UCSD-AML1 (cell line): ENCODE measurements around the gene CBLB.

Experiments used
- DNase-seq: peaks from one replicate; lab custom pipeline; 2025; ENCODE audit not compliant: unreplicated experiment; lab: John Stamatoyannopoulos, UW

Gene CBLB

DNA sequence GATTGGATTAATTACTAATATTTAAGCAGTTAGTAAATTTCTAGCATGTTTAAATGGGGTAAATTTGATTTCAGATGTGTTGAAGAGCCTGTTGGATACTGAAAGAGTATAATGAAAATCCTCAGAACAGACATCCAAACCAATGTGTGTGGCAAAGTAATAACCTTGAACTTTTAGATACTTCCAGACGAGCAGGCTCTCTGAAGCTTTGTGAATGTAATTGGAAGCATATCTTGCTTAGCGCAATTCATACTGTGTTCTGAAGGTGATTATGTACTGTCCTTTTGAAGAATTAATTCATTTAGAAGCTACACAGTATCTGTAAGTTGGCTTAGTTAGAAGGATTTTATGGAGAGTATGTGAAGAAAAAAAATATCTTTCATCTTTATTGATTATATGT lies 161.8 kb downstream of the CBLB start:
- no peak for DNase-seq

DNA sequence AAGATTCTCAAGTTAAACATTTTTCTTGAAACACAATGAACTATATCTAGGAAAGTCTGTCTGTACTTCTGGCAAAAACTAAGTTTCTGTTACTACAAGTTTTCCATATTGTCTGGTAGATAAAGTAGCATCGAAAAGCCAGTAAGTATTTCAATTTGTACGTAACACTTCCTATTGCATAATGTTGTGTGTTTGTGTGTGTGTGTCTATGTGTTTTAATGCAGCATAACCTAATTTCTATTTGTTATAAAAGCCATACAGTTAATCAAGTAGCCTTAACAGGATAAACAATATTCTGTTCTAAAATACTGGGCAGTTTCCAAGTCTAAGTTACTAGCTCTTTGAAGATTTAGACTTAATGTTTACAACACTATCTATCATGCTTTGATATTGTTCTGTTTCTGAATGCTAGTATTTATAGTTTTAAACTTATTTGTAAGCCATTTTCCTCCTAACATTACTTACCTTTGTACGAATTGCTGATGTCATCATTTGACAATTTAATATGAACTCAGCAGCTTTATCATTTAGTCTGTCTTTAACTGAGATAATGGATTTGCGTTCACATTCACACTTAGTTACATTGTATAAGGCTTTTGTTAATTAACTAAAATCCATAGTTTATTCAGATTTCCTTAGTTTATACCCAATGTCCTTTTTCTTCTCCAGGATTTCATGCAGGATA lies 163.9 kb downstream of the CBLB start:
- no peak for DNase-seq

DNA sequence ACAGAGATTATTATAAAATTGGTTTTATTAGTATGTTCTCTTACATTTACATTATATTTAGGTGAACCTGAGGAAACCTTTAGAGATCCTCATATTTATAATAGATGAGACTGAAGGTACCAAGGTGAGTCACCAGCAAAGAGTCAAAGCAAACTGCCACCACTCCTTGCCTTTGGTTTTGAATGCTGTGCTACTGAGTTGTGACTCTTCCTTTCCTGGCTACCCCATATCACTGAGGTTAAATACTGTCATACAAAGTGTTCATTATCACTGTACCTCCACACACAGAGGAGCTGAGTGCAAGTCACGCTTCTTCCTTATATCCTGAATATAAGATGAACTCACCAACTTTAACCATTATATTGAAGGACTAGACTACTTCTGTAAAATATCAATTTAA lies 168.2 kb downstream of the CBLB start:
- DNase-seq = no peak

DNA sequence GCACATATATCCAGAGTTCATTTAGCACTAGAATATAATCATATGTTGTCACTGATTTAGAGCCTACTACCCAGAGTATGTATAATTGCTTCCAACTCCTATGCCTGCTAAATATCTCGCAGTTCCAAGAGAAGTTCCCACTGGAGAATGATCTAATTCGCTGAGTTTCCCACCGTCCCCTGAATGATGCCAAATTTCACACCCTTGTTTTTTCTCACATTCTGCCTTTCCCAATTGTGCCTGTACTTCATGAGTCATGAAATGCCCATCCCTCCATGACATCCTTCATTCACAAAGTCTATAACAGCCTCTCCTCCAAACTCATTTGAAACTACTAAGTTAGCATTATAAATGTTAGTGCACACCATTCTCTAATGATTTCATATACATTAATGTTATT lies 177.2 kb downstream of the CBLB start:
- no peak for DNase-seq

DNA sequence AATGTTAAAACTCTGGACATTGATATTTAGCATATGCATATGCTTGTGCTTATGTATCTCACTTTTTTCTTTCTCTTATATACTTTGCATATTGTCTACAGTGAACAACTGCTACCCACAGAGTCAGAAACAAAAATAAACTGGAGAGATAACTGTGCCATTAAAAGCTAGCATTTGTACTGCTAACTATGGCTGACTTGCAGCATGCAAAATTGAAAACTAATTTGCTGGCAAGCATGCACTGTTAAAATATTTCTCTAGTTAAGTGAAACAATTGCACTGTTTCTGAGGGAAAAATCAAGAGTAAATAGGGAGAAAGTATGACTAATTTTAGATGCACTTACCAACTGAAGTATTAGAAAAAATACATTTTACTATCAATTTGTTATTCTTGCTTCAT lies 177.8 kb downstream of the CBLB start:
- no peak for DNase-seq

DNA sequence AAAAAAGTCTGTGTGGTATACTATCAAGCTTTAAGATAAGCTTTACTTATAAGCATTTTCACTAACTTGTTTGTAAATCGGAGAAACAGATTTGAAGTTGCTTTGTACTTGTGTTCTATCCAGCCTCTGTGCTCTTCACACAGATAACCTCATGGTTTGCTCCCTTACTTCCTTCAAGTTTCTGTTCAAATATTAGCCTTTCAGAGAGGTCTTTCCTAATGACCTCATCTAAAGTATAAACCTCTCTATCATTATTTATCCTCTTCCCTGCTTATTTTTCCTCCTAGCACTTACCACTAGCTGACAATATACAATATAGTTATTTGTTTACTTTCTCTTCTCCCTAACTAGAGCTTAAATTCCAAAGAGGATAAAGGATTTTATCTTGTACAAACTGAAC lies 180.0 kb downstream of the CBLB start:
- DNase-seq = no peak

DNA sequence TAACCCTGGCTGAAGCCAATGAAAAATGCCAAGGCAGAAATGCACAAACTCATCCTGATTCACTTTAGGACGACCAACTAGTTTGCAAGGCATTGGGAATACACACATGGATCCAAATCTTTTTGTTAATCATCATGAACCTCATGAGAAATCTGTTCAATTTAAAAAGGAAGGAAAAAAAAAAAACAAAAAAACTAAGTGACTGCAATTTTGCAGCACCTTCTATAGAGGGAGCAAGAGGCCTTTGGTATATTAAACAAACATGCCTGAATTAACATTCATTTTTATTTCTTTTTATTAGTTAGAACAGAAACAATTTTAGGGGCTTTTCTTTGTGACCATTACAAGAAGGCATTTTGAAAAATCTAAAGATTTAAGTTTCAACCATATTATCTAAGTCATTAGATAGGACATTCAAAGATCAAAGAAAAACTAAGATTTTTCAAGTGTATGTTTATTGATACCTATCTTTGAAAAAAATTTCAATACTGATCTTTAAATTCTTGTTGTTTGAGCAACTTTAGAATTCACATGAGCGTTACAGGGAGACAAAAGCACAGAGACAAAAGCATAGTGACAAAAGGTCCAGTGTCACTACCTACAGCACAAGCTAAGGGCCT lies 182.4 kb downstream of the CBLB start:
- DNase-seq = no peak

DNA sequence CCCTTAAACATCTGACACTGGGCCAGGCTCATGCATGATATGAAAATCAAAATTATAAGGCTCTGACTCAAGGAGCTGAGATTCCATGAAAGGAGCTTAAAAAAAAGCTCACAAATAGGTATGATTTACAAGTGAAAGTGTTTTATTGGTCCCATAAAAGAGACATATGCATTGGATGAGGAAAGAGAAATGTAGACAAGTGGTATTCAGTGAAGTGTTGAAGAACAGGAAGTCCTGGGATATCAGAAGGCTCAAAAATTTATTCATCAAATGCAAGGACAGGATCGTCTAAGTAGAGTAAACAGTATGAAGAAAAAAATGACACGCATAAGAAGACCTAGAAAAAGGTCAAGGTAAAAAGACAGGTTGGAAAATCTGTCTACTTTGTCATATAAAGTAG lies 188.9 kb downstream of the CBLB start:
- DNase-seq = no peak

DNA sequence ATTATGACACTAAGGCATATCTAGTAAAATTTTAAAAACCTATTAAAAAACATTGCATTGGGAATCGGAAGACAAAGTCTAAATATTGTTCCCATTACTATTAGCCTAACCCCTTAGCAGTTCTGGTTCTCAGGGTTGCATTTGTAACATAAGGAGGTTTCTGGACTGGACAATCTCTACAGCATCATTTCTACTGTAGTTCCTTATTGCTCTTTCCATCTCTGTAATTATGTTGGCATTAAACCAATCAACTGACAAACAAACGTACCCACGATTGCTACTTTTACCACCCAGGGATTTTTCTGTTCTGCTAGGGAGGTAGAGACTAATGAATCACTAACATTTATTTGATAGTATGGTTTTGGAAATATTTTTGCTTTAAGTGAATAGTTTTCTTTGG lies 190.8 kb downstream of the CBLB start:
- no peak for DNase-seq

DNA sequence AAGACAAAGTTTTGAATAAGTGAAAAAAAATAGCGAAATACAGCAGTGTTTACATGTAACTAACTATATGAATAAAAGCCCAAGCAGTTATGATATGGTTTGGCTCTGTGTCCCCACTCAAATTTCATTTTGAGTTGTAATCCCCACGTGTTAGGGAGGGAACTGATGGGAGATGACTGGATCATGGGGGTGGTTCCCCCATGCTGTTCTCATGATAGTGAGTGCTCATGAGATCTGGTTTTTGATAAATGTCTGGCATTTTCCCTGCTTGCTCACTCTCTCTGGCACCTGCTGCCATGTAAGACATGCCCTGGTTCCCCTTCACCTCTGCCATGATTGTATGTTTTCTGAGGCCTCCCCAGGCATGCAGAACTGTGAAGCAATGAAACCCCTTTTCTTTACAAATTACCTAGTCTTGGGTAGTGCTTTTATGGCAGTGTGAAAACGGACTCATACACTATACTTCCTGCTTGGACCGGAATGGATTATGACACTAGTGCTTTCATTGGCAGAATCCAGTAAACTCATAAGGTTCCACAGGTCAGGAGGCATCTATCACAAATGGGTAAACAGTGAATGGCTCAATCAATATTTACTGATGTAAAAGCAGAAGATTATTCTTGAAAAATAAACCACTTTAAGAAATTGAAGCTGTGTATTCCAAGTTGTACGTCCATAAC lies 192.1 kb downstream of the CBLB start:
- no peak for DNase-seq

DNA sequence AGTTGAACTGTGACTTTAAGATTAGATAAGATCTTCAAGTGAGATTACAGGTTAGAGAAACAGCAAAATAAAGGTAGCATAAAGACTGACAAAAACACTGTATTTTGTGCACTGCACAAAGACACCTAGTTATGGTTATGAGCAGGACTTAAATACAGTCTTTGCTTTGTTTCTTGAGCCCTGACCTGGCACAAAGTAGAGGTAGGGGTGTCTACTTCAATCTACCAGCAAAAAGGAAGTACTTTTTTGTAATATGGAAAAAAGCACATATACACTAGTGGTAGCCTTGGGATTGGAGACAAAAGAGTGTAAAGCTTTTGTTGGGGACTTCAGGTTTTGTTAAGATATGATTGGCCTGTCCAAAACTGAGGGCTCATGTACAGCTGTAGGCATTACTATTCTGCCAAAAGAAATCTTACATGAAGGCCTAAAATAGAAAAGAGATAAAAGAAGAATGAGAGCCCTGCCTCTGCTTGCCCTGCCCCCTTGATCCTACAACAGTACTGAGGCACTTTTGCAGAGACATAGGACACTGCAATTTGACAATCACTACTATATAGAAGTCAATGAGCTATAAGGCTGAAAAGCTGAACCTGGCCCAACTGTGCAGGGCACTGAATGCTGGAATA lies 194.3 kb downstream of the CBLB start:
- no peak for DNase-seq

DNA sequence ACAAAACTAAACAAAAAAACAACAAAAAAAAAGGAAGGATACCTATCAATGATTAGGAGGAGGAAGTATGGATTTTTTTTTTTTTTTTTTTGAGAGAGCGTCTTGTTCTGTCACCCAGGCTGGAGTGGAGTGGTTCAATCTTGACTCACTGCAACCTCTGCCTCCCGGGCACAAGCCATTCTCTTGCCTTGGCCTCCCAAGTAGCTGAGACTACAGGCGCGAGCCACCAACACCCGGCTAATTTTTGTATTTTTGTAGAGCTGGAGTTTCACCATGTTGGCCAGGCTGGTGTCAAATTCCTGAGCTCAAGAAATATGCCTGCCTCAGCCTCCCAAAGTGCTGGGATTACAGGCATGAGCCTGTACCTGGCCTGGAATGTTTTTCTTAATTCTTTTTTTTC lies 195.8 kb downstream of the CBLB start:
- DNase-seq = no peak

DNA sequence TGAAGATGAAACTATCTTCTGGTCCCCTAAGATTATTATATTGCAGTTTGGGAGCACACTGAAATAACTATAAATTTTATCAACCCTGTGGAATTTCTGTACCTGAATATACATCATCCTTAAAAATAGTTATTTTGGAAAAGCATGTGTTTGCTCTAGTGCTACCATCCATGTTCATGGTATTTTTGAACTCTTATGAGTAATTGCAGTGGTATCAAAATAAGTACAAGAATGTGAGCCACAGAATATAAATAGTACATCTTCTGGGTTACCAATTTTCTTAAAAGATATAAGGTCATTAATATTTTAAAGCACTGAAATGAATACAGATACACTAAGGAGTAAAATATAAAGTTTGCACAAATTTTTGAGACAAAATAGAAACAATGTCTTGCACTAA lies 206.5 kb downstream of the CBLB start:
- DNase-seq = no peak

DNA sequence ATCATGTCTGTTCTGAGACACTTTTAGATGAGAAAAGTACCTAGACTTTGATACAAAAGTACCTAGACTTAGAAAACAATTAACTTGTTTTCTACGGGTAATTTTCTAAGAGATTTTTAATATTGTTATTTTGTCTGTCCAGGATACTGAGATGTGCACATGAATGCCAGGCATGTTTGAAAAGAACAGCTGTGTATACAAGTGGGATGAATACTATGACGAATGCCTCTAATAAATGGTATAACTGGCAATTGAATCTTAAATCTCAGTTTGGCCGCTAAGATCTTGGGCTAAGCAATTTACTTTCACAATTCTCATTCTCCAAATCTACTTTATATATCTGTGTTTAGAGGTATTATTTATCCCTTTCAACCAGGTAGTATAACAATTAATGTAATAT lies 207.4 kb downstream of the CBLB start:
- no peak for DNase-seq

DNA sequence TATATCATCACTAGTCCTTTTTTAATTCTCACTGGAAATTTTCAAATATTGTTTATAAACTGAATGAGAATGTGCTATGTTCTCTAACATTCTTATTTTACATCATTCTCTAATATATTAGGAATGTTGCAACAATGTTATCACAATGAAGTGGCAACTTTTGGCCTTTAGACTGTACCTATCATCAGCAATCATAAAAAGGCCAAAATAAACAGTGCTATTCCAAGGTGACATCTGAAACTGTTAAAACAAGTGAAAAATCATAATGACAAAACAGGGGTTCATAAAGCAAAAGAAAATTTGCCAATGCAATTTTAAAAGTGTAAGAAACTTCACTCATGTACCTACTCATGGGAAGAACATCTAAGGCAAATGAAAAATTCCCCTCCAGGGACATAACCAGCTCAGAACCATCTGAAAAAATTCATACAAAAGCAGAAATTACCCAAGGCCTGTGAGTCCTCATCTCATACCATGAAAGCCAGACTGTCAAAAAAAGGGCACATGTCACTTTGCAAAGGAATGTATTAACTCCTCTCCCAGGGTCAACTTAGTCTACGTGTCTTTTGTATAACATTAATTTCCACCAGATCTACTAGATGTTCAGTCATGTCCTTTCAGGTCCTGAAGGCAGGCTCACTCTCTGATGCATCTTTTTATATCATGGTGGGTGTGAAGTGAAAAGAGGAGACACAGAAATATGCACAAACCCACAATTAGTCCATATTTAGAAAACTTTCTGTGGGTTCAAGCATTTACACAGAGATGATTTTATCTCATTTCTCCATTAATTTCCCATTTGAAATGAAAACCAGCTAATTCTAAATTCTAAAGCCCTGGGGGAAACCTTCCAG lies 211.9 kb downstream of the CBLB start:
- no peak for DNase-seq

DNA sequence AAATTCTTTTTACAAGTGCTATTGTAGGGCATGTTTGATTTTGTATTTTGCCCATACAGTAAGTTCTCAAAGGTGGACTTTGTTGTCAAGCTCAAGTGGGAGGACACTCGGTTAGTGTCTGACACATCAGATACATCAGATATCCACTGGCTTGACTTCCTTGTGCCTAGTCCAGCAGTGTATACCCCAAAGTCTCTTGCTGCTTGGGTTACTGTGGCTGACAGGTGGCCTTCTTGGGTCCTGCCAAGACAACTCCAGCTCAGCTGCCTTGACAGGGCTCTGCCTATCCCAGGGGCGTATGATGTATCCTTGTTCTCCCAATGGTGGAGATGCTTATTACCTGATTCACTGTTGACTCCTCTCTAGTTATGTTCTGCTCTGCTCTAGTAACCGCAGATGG lies 214.9 kb downstream of the CBLB start:
- DNase-seq = peak; percentile 7

DNA sequence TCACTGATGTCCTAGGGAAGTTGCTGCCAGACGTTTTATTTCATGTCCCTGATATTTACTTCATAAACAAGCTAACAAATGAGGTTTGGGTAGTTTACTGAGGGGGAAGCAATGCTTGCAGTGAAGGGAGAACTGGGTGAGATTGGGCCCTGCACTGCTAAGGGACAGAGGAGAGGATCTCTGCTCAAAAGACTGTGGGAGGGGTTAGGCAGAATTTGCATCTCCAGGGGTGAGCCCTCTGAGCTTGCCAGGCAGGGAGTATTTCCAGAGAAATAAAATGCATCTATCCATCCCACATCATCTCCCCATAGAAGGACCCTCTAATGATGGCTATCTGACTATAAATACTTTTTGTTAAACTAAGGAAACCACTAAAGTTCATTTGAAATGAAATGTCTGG lies 215.6 kb downstream of the CBLB start:
- DNase-seq = no peak

DNA sequence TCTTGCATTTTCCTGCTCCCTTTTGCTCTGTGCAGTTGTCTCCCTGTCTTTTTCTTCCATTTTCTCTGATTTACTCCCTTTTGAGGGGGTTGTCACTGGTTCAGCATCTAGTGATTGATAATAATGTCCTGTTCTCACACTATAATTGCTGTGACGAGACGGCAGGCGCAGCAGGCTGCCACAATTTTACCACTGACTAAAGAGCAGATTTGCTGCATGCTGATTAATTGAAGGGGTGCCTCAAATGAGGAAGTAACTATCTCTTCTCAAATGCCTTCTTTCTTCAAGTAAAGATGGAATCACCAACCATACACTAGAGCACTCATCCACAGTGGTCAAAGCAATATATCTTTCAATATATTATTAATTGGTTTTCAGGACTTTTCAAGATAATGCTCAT lies 219.3 kb downstream of the CBLB start:
- DNase-seq = no peak

DNA sequence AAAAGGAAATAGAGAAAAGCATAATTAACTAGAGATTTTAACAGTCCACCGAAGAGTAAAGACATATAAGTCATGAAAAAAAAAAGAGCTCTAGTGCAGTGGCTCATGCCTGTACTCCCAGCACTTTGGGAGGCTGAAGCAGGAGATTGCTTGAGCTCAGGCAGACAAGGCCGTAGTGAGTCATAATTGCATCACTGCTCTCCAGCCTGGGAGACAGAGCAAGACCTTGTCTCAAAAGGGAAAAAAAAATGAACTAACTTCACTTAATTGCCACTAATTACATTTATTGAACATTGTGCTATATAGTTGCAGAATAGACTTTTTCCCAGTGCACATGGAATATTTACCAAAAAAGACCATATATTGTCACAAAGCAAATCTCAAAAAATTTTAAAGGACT lies 221.8 kb downstream of the CBLB start:
- peak; percentile 9 for DNase-seq

DNA sequence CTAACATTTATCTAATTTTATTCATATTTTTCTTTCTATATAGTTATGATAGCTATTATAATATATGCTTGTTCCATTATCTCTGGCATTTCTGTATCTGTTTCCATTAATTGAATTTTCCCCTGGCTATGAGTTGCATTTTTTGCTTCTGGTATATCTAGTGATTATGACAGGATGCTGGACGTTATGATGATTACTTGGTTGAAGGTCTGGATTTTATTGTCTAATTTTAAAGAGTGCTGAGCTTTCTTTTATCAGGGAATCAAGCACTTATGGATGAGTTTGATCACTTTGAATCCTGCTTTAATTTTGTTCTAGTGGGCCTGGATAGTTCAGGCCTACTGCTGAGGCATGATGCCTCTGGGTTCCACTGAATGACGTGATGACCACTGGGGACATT lies 229.7 kb downstream of the CBLB start:
- DNase-seq = no peak

DNA sequence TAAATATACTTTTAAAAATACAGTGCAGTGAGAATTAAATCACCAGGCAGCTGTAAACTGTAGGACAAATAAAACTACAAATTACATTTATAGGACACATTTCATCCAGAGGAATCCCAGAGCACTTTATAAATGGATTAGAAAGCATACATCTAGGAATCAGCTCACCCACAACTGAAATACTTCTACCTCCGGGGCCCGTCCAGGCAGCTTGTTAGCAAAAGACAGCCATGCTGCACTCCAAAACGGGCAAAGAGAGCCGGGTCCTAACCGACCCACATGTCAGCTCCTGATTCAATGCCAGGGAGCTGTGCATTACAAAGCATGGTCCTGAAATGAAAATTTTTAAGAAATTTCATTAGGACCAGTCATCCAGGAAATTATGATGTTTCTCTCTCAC lies 234.1 kb downstream of the CBLB start:
- DNase-seq = no peak
